ENCODE results near the gene SUGCT. TPM values are rescaled to one million over a fixed set of nuclear protein-coding genes. Genes with fewer than 3 reads are reported as not detected.

SUGCT gene
- total and polyA plus RNA-seq, 9 of the 15 experiments (the other 6 are each of a cell fraction or from before 2014, with no cell fraction given), result 0.58 to 2.5 (median 1.4) TPM

DNA sequence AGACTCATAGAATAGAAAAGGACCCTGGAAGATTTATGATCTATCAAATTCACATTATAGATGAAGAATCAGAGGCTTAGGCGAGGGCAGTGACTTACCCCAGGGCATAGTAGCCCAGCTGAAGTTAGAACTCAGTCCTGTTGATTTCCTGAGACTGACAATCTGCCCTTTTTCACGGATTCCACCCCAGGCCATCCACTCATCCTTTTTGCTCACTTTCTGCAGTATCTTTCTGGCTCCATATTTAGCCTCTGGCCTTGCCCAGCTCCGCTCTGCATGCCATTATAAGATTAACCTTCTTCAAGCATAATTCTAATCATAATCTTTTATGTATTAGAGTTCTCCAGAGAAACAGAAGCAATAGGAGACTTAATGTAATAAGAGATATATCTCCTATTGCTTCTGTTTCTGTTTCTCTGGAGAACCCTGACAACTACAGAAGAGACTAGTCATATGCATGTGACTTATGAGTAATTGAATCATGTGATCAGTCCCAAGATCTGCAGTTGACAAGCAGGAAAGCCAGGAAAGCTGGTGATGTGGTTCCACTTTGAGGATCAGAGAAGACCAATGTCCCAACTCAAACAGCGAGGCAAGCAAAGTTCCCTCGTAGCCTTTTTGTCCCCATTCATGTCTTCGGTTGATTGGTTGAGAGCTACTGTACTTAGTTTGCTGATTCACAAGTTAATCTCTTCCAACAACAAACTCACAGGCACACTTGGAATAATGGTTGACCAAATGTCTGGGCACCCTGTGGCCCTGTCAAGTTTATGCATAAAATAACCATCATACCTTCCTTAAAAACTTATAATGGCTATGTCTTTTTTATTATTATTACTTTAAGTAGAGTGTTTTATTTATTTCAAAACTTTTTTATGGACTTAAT, 412.1 kb downstream of the SUGCT start (continued):
- 0 out of 4 replicates have a peak, but pooled peaks of 1 of the 2 experiments have one; percentile 26 for TF ChIP-seq TEAD1 (CRISPR knock-in tag; IDR thresholded peaks at IDR 0.05)
- 0 out of 2 replicates have a peak, but pooled peaks have one; percentile 57 for TF ChIP-seq GTF2E2 (tag; IDR thresholded peaks at IDR 0.05)
- 0 out of 2 replicates have a peak, but pooled peaks have one; percentile 28 for TF ChIP-seq ZNF311 (CRISPR knock-in tag; IDR thresholded peaks at IDR 0.05)
- TF ChIP-seq PTTG1 (tag; IDR thresholded peaks at IDR 0.05; ENCODE audit: low read depth), result peak; percentile 61; the same call in 1 of the 2 replicates
- TF ChIP-seq BACH1 (tag; IDR thresholded peaks at IDR 0.05), result peak; percentile 59; the same call in 1 of the 2 replicates
- TF ChIP-seq SAP30 (IDR thresholded peaks at IDR 0.05; ENCODE audit: borderline replicate concordance, insufficient read depth, low read depth, low read length, poor library complexity, severe bottlenecking), result no peak
- peak; percentile 66; the same call in 1 of the 2 replicates for TF ChIP-seq ZBTB17 (CRISPR knock-in tag; IDR thresholded peaks at IDR 0.05)
- TF ChIP-seq, protein P1, sequence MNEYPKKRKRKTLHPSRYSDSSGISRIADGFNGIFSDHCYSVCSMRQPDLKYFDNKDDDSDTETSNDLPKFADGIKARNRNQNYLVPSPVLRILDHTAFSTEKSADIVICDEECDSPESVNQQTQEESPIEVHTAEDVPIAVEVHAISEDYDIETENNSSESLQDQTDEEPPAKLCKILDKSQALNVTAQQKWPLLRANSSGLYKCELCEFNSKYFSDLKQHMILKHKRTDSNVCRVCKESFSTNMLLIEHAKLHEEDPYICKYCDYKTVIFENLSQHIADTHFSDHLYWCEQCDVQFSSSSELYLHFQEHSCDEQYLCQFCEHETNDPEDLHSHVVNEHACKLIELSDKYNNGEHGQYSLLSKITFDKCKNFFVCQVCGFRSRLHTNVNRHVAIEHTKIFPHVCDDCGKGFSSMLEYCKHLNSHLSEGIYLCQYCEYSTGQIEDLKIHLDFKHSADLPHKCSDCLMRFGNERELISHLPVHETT (CRISPR knock-in tag; conservative IDR thresholded peaks at IDR 0.05 in 1 of 2, IDR thresholded peaks at IDR 0.05 in 1 of 2), result peak in 1 of 2 experiments; percentile 27; a peak in 1 of 4 replicates
- TF ChIP-seq ZNF354B (CRISPR knock-in tag; IDR thresholded peaks at IDR 0.05), result no peak
- no peak for TF ChIP-seq ESRRB (CRISPR knock-in tag; IDR thresholded peaks at IDR 0.05; ENCODE audit: borderline replicate concordance)

Measured in K562 (cell line).